ENCODE measurements around the gene ZBTB39. TPM values are rescaled to one million over a fixed set of nuclear protein-coding genes. Genes with fewer than 3 reads are reported as not detected.

The ZBTB39 gene
- total RNA-seq, 2 experiments from 2014 or later = 7.7 to 7.8 TPM

- no peak for DNase-seq
- H3K36me3 Mint-ChIP-seq (ENCODE audit: low read depth) = no peaks in the 10 kb centered on the region
- ChIA-PET CTCF (interaction anchor here (0.8 to 2.3 kb wide), 7 partner anchors 9 to 111 kb away, joined by 3 to 16 read pairs (median 4); partner anchors contain the start of gene STAT6), POLR2A (interaction anchor here (2.1 kb wide), 1 partner anchor 101 kb away, joined by 16 read pairs; the partner anchor contains the start of gene STAT6)
- H3K27ac Mint-ChIP-seq = no peak overlapping the region
- H3K27me3 Mint-ChIP-seq = peaks cover 22% of the 10 kb centered on the region
- peaks cover 26% of the 10 kb centered on the region for H3K4me1 Mint-ChIP-seq
- no peak overlapping the region for H3K4me3 Mint-ChIP-seq
- no peaks in the 10 kb centered on the region for H3K9me3 Mint-ChIP-seq
Observed at GRCh38 chr12:57010627-57011247, 4.4 kb upstream of the ZBTB39 start.

DNA sequence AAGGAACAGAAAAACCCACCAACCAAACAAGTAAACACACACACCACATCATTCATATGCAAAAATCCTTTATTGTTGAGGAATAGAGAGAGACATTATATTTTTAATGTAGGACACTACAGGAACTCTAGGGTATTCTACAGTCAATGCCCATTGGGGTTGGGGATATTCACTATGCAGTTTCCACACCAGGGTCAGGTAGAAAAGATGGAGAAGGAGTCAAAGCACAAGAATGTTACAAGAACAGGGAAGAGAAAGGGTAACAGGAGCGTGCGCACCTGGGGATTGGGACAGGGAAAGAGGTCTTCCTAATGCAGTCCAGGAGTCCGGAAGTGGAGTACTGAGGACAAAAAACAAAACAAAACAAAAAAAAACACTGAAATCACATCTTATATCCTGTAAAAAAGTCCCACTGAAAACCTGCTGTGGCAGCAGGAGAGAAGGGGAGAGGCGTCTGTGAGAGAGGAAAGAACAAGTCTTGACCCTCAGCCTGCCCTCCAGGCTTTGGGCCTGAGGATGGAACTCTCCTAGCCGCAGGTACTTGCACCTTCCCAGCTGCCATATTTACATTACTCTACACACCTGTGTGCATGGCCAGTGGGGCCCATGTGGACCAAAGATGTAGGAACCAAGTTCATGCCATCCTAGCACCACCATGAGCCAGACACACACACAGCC is 3.7 kb upstream of the ZBTB39 start:
- Mint-ChIP-seq H3K36me3 (ENCODE audit: low read depth) (no peaks in the 10 kb centered on the region), H3K9me3 (no peaks in the 10 kb centered on the region), H3K4me1 (peaks cover 32% of the 10 kb centered on the region), H3K27ac (no peak overlapping the region), H3K4me3 (no peak overlapping the region), H3K27me3 (peaks cover 19% of the 10 kb centered on the region)
- CTCF ChIA-PET = interaction anchor here (0.7 to 3.5 kb wide), 5 partner anchors 9 to 230 kb away, joined by 3 to 36 read pairs (median 13); partner anchors contain the start of gene STAT6
- POLR2A ChIA-PET = interaction anchor here (2.1 kb wide), 1 partner anchor 102 kb away, joined by 16 read pairs; the partner anchor contains the start of gene STAT6
- DNase-seq = no peak

- no peak for DNase-seq
Observed at GRCh38 chr12:57008178-57008577, 1.8 kb upstream of the ZBTB39 start.

GRCh38 chr12:57006809-57007475 is 596 bp upstream of the ZBTB39 start:
- peak overlapping the region; percentile 65 for H3K27ac Mint-ChIP-seq
- peak overlapping the region; percentile 78 for H3K4me3 Mint-ChIP-seq
- CTCF ChIA-PET = interaction anchor here (1.1 to 3.5 kb wide), 10 partner anchors 13 to 250 kb away, joined by 3 to 36 read pairs (median 7); partner anchors contain the start of gene STAT6
- peaks cover 20% of the 10 kb centered on the region for H3K36me3 Mint-ChIP-seq (ENCODE audit: low read depth)
- H3K4me1 Mint-ChIP-seq = peaks cover 42% of the 10 kb centered on the region
- peaks cover under 1% of the 10 kb centered on the region for H3K27me3 Mint-ChIP-seq
- no peak for DNase-seq
- POLR2A ChIA-PET = interaction anchor here (3.1 kb wide), 1 partner anchor 105 kb away, joined by 21 read pairs; the partner anchor contains the start of gene STAT6
- no peaks in the 10 kb centered on the region for H3K9me3 Mint-ChIP-seq

More at GRCh38 chr12:57008178-57008577, 1.8 kb upstream of the ZBTB39 start:
- peaks cover 40% of the 10 kb centered on the region for H3K4me1 Mint-ChIP-seq
- peaks cover 13% of the 10 kb centered on the region for H3K36me3 Mint-ChIP-seq (ENCODE audit: low read depth)
- no peaks in the 10 kb centered on the region for H3K9me3 Mint-ChIP-seq
- no peak overlapping the region for H3K4me3 Mint-ChIP-seq
- ChIA-PET POLR2A (interaction anchor here (3.1 kb wide), 1 partner anchor 103 kb away, joined by 21 read pairs; the partner anchor contains the start of gene STAT6), CTCF (interaction anchor here (0.6 to 3.5 kb wide), 19 partner anchors 11 to 174 kb away, joined by 3 to 36 read pairs (median 4); partner anchors contain the start of genes NEMP1 and STAT6)
- no peak overlapping the region for H3K27ac Mint-ChIP-seq
- H3K27me3 Mint-ChIP-seq = peaks cover 4% of the 10 kb centered on the region

DNA sequence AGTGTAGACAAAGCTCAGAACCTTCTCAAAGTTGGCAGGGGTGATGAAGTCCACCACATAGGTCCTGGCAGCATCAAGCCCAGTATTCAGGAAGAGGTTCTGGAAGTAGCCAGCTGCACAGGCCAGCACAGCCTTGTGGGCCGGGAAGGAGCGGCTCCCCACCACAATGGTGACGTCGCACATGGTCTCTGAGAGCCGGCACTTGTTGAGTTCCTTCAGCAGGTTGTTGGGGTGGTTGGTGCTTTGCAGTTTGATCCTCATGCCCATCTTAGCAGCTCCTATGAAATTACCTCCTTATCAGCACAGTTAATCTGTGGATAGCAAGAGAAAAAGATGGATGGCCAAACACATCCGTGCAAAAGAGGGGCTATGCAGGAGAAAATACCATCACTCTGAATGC is 1.7 kb downstream of the ZBTB39 start:
- H3K4me1 Mint-ChIP-seq = peaks cover 50% of the 10 kb centered on the region

DNA sequence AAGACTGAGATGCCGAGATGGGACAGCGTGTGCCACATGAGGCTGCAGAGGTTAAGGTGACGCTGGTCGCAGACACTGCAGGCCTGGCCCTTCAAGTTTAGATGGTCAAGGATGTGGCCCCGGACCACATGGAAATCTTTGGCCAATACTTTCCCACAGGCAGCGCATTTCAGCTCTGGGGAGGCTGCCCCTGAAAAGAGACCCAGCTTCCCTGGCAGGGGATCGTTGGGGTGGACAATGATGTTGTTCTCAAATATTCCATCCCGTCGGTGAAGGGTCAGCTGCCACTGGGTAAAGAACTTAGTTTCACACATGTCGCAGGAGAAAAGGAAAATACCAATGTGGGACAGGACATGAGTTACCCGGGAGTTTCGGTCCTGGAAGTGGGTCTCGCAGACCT is 3.0 kb downstream of the ZBTB39 start:
- ChIA-PET POLR2A (interaction anchor here (0.6 to 3.2 kb wide), 3 partner anchors 109 to 278 kb away, joined by 3 to 19 read pairs (median 5); partner anchors contain the start of genes NACA, PRIM1 and STAT6), CTCF (interaction anchor here (1.3 to 7.5 kb wide), 4 partner anchors 16 to 278 kb away, joined by 3 to 51 read pairs (median 23); partner anchors contain the start of genes NACA and STAT6)
- peaks cover 26% of the 10 kb centered on the region for H3K36me3 Mint-ChIP-seq (ENCODE audit: low read depth)
- no peaks in the 10 kb centered on the region for H3K27me3 Mint-ChIP-seq
- H3K27ac Mint-ChIP-seq = no peak overlapping the region
- peaks cover 62% of the 10 kb centered on the region for H3K4me1 Mint-ChIP-seq
- DNase-seq = no peak
- no peaks in the 10 kb centered on the region for H3K9me3 Mint-ChIP-seq
- no peak overlapping the region for H3K4me3 Mint-ChIP-seq

More for the DNA sequence above, 1.7 kb downstream of the ZBTB39 start:
- Mint-ChIP-seq H3K27ac (no peak overlapping the region), H3K36me3 (ENCODE audit: low read depth) (peaks cover 26% of the 10 kb centered on the region), H3K9me3 (no peaks in the 10 kb centered on the region), H3K4me3 (no peak overlapping the region), H3K27me3 (no peaks in the 10 kb centered on the region)
- POLR2A ChIA-PET = interaction anchor here (1.3 to 3.2 kb wide), 4 partner anchors 8 to 107 kb away, joined by 3 to 19 read pairs (median 4); partner anchors contain the start of genes NEMP1 and STAT6
- DNase-seq = no peak
- CTCF ChIA-PET = interaction anchor here (0.7 to 5.4 kb wide), 14 partner anchors 8 to 253 kb away, joined by 3 to 39 read pairs (median 6); partner anchors contain the start of gene STAT6

GRCh38 chr12:57001448-57001906 is 4.9 kb downstream of the ZBTB39 start:
- H3K27ac Mint-ChIP-seq = no peak overlapping the region
- H3K9me3 Mint-ChIP-seq = no peaks in the 10 kb centered on the region
- peaks cover 26% of the 10 kb centered on the region for H3K36me3 Mint-ChIP-seq (ENCODE audit: low read depth)
- H3K27me3 Mint-ChIP-seq = no peaks in the 10 kb centered on the region
- DNase-seq = peak; percentile 78
- no peak overlapping the region for H3K4me3 Mint-ChIP-seq
- peaks cover 51% of the 10 kb centered on the region for H3K4me1 Mint-ChIP-seq
- ChIA-PET CTCF (interaction anchor here (0.6 to 7.5 kb wide), 35 partner anchors 9 to 643 kb away, joined by 3 to 66 read pairs (median 5); partner anchors contain the start of genes HSD17B6, NACA, PRIM1 and STAT6), POLR2A (interaction anchor here (0.7 to 1.6 kb wide), 3 partner anchors 111 to 245 kb away, joined by 3 to 5 read pairs (median 5); no protein-coding TSS in a partner anchor)

- ChIA-PET CTCF (interaction anchor here (0.8 to 7.5 kb wide), 6 partner anchors 11 to 244 kb away, joined by 3 to 66 read pairs (median 11); partner anchors contain the start of gene TAC3), POLR2A (interaction anchor here (1.0 kb wide), 1 partner anchor 112 kb away, joined by 3 read pairs; no protein-coding TSS in a partner anchor)
- peak overlapping the region; percentile 45 for H3K27ac Mint-ChIP-seq
Observed at GRCh38 chr12:57000393-57000792, 6.0 kb downstream of the ZBTB39 start.

GRCh38 chr12:56999456-56999855 is 6.9 kb downstream of the ZBTB39 start:
- peak overlapping the region; percentile 67 for H3K27ac Mint-ChIP-seq
- no peaks in the 10 kb centered on the region for H3K27me3 Mint-ChIP-seq
- H3K4me1 Mint-ChIP-seq = peaks cover 39% of the 10 kb centered on the region
- POLR2A ChIA-PET = interaction anchor here (0.6 to 1.7 kb wide), 5 partner anchors 12 to 274 kb away, joined by 3 to 8 read pairs (median 3); partner anchors contain the start of genes NACA, PRIM1 and STAT6
- H3K36me3 Mint-ChIP-seq (ENCODE audit: low read depth) = peaks cover 28% of the 10 kb centered on the region
- CTCF ChIA-PET = interaction anchor here (0.9 to 7.5 kb wide), 5 partner anchors 12 to 243 kb away, joined by 3 to 66 read pairs (median 7); partner anchors contain the start of gene STAT6
- H3K9me3 Mint-ChIP-seq = no peaks in the 10 kb centered on the region
- no peak overlapping the region for H3K4me3 Mint-ChIP-seq
- DNase-seq = no peak

More at GRCh38 chr12:57000393-57000792, 6.0 kb downstream of the ZBTB39 start:
- no peak for DNase-seq
- H3K4me1 Mint-ChIP-seq = peaks cover 46% of the 10 kb centered on the region
- H3K9me3 Mint-ChIP-seq = no peaks in the 10 kb centered on the region
- no peak overlapping the region for H3K4me3 Mint-ChIP-seq
- peaks cover 29% of the 10 kb centered on the region for H3K36me3 Mint-ChIP-seq (ENCODE audit: low read depth)
- no peaks in the 10 kb centered on the region for H3K27me3 Mint-ChIP-seq

- H3K36me3 Mint-ChIP-seq (ENCODE audit: low read depth) = peaks cover 23% of the 10 kb centered on the region
- H3K27me3 Mint-ChIP-seq = no peaks in the 10 kb centered on the region
- no peak overlapping the region for H3K4me3 Mint-ChIP-seq
- peak; percentile 55 for DNase-seq
- ChIA-PET POLR2A (interaction anchor here (0.6 to 1.7 kb wide), 4 partner anchors 11 to 273 kb away, joined by 3 to 8 read pairs (median 4); partner anchors contain the start of genes NACA, PRIM1 and STAT6), CTCF (interaction anchor here (0.7 to 7.5 kb wide), 6 partner anchors 11 to 242 kb away, joined by 3 to 66 read pairs (median 5); partner anchors contain the start of gene STAT6)
- peak overlapping the region; percentile 67 for H3K27ac Mint-ChIP-seq
- H3K9me3 Mint-ChIP-seq = no peaks in the 10 kb centered on the region
- H3K4me1 Mint-ChIP-seq = peaks cover 37% of the 10 kb centered on the region
Observed at GRCh38 chr12:56998981-56999380, 7.4 kb downstream of the ZBTB39 start.

DNA sequence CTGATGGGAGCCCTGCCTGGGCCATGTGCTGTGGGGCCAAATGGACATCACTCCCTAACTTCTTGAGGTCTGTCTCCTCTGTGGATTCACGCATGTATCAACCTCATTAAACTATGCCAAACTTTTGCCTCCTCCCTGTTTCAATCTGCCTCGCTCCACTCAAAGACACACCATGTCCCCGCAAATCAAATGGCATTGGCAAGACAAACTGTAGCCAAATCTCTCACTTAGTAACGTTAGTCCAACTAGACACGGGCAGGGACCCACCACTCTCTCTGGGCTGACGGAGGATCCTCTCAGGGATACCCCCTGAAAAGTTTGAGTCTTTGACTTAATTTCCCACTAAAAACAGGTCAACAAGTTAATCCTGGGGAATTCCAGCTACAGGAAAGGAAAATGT is 8.0 kb downstream of the ZBTB39 start:
- POLR2A ChIA-PET = interaction anchor here (0.9 to 1.7 kb wide), 3 partner anchors 11 to 247 kb away, joined by 3 to 8 read pairs (median 4); partner anchors contain the start of genes PRIM1 and STAT6

More for the DNA sequence above, 8.0 kb downstream of the ZBTB39 start:
- CTCF ChIA-PET = interaction anchor here (0.6 to 7.5 kb wide), 7 partner anchors 11 to 318 kb away, joined by 3 to 66 read pairs (median 3); partner anchors contain the start of gene STAT6
- H3K27me3 Mint-ChIP-seq = no peaks in the 10 kb centered on the region
- H3K27ac Mint-ChIP-seq = peak overlapping the region; percentile 16
- no peak for DNase-seq
- peaks cover 35% of the 10 kb centered on the region for H3K4me1 Mint-ChIP-seq
- no peaks in the 10 kb centered on the region for H3K9me3 Mint-ChIP-seq
- H3K36me3 Mint-ChIP-seq (ENCODE audit: low read depth) = peaks cover 17% of the 10 kb centered on the region
- H3K4me3 Mint-ChIP-seq = no peak overlapping the region
